Neural crest cell (in vitro differentiated cells): ENCODE measurements around the gene ABCC6. TPM values are rescaled to one million over a fixed set of nuclear protein-coding genes. Genes with fewer than 3 reads are reported as not detected.
"Not testable (repeated sequence)": the region's sequence is repeated elsewhere in the genome, so short reads cannot be mapped to it uniquely, and the experiment has no call there.

Source experiments
- DNase-seq: peaks from one replicate; pipeline ENCODE4 v3.0.0; 2021; ENCODE audit warnings: low read depth, mixed read lengths, low spot score
- H3K27ac Mint-ChIP-seq: one replicate; pipeline ENCODE4 v1.8.0; 2021; ENCODE audit warnings: mild to moderate bottlenecking, mixed read lengths; ENCODE audit not compliant: unreplicated experiment
- H3K27me3 Mint-ChIP-seq: 2 replicates; pipeline ENCODE4 v1.8.0; 2021; ENCODE audit warnings: low read depth, mild to moderate bottlenecking, mixed read lengths
- H3K36me3 Mint-ChIP-seq: 2 replicates; pipeline ENCODE4 v1.8.0; 2021; ENCODE audit warnings: low read depth, mild to moderate bottlenecking, mixed read lengths
- H3K4me1 Mint-ChIP-seq: 2 replicates; pipeline ENCODE4 v1.8.0; 2021; ENCODE audit warnings: mixed read lengths
- H3K4me3 Mint-ChIP-seq: one replicate; pipeline ENCODE4 v1.8.0; 2021; ENCODE audit warnings: mild to moderate bottlenecking, mixed read lengths
- H3K9me3 Mint-ChIP-seq: 2 replicates; pipeline ENCODE4 v1.8.0; 2021; ENCODE audit warnings: mixed read lengths
- total RNA-seq: library from RNA; stranded (reverse); gene quantifications from 2 replicates; pipeline ENCODE4 v1.2.1, GENCODE V29; 2021
- TF ChIP-seq, protein P1 (sequence below): fragments of 200-600 bp; sonication (generic); conservative IDR thresholded peaks from 2 replicates; pipeline ENCODE4 v1.5.0; 2021; ENCODE audit warnings: antibody characterized with exemption, mild to moderate bottlenecking

Gene ABCC6
- total RNA-seq, 1 donor from 2014 or later, result 2.2 TPM

DNA sequence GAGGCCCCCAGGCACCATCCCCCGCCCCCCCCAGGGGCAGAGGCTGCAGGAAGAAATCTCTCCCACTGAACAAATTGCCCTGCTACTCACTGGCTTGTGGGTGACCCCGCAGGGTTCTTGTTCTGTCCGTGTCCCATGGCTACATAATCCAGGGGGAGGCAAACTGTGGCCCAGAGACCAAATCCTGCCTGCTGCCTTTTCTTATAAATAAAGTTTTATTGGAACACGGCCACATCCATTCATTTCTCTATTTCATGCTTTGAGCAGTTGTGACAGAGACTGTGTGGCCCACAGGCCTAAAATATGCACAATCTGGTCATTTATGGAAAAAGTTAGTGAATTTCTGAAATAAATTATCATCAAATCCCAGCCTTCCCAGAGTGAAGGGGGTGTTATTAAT is 38.2 kb downstream of the ABCC6 start:
- Mint-ChIP-seq H3K4me3 (no peak overlapping the region), H3K27ac (no peak overlapping the region), H3K27me3 (no peaks in the 10 kb centered on the region), H3K9me3 (no peaks in the 10 kb centered on the region), H3K36me3 (no peaks in the 10 kb centered on the region), H3K4me1 (peaks cover 10% of the 10 kb centered on the region)
- no peak for DNase-seq
- TF ChIP-seq, protein P1, sequence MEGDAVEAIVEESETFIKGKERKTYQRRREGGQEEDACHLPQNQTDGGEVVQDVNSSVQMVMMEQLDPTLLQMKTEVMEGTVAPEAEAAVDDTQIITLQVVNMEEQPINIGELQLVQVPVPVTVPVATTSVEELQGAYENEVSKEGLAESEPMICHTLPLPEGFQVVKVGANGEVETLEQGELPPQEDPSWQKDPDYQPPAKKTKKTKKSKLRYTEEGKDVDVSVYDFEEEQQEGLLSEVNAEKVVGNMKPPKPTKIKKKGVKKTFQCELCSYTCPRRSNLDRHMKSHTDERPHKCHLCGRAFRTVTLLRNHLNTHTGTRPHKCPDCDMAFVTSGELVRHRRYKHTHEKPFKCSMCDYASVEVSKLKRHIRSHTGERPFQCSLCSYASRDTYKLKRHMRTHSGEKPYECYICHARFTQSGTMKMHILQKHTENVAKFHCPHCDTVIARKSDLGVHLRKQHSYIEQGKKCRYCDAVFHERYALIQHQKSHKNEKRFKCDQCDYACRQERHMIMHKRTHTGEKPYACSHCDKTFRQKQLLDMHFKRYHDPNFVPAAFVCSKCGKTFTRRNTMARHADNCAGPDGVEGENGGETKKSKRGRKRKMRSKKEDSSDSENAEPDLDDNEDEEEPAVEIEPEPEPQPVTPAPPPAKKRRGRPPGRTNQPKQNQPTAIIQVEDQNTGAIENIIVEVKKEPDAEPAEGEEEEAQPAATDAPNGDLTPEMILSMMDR, result no peak

DNA sequence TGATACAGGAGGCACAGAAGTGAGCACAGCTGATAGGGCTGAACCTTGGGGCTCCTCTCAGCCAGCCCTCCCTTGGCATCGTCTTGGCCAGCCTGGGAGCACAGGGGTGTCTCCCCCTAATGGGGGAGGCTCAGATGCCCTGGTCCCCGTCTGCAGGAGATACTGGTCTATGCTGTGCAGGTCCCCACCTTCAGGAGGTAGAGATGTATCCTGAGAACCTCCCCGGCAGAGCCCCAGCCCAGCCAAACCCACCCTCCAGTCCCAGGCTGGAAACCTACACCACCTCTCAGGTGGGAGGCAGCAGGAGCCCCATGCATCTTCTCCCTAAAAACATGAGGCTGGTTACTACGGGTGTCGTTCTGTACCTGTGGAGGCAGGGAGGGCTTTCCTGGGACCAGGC is 38.7 kb downstream of the ABCC6 start:
- Mint-ChIP-seq H3K36me3 (no peaks in the 10 kb centered on the region), H3K4me1 (peaks cover 10% of the 10 kb centered on the region), H3K9me3 (no peaks in the 10 kb centered on the region), H3K27ac (no peak overlapping the region), H3K4me3 (no peak overlapping the region), H3K27me3 (no peaks in the 10 kb centered on the region)
- TF ChIP-seq, protein P1, result no peak
- DNase-seq, result no peak

DNA sequence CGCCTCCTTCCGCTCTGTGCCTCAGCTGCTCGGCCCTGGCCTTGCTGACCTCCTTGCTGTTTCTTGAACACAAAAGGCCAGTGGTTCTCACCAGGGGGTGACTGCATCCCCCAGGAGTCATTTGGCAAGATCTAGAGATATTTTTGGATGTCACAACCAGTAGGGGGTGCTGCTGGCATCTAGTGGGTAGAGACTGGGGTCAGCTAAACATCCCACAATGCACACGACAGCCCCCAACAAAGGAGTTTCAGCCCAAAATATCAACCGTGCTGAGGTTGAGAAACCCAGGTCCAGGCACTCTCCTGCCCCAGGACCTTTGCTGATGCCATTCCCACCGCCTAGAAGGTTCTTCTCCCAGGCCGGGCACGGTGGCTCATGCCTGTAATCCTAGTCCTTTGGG is 39.7 kb downstream of the ABCC6 start:
- peak; percentile 18 for DNase-seq
- H3K27me3 Mint-ChIP-seq, result no peaks in the 10 kb centered on the region
- no peak overlapping the region for H3K27ac Mint-ChIP-seq
- no peak overlapping the region for H3K4me3 Mint-ChIP-seq
- H3K4me1 Mint-ChIP-seq, result peaks cover 10% of the 10 kb centered on the region
- H3K36me3 Mint-ChIP-seq, result no peaks in the 10 kb centered on the region
- TF ChIP-seq, protein P1, result peak; percentile 17
- no peaks in the 10 kb centered on the region for H3K9me3 Mint-ChIP-seq

DNA sequence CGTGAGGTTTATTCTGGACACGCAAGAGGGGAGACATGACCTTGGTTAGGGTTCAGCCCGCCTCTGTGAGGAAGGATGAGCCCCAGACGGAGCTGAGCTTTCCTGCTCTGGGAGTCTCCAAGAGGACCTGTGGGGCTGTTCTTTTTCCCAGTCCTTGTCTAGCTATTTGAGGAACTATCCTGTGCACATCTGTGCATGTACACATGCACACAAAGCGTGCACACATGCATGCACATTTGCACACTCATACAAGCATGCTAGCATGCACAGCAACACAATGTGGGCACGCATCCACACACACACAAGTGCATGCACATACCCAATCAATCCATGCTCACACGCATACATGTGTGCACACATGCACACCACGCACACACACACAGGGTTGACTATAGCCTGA is 40.4 kb downstream of the ABCC6 start:
- no peaks in the 10 kb centered on the region for H3K9me3 Mint-ChIP-seq
- no peak for DNase-seq
- TF ChIP-seq, protein P1, result no peak
- H3K4me1 Mint-ChIP-seq, result peaks cover 10% of the 10 kb centered on the region
- no peaks in the 10 kb centered on the region for H3K27me3 Mint-ChIP-seq
- no peak overlapping the region for H3K4me3 Mint-ChIP-seq
- no peak overlapping the region for H3K27ac Mint-ChIP-seq
- no peaks in the 10 kb centered on the region for H3K36me3 Mint-ChIP-seq

DNA sequence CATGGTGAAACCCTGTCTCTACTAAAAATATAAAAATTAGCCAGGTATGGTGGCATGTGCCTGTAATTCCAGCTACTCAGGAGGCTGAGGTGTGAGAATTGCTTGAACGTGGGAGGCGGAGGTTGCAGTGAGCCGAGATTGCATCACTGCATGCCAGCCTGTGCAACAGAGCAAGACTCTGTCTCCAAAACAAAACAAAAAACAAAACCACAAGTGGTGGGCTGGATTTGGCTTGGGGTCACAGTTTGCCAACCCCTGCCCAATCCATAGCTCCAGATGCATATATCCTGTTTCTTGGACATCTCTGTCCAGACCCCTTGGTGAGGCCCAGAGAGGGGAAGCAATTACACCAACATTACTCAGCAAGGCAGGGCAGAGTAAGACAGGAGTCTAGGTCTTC is 41.5 kb downstream of the ABCC6 start:
- DNase-seq, H3K27ac Mint-ChIP-seq, H3K4me3 Mint-ChIP-seq, H3K9me3 Mint-ChIP-seq, H3K36me3 Mint-ChIP-seq, H3K27me3 Mint-ChIP-seq: not testable (repeated sequence)
- H3K4me1 Mint-ChIP-seq, result peaks cover 10% of the 10 kb centered on the region

DNA sequence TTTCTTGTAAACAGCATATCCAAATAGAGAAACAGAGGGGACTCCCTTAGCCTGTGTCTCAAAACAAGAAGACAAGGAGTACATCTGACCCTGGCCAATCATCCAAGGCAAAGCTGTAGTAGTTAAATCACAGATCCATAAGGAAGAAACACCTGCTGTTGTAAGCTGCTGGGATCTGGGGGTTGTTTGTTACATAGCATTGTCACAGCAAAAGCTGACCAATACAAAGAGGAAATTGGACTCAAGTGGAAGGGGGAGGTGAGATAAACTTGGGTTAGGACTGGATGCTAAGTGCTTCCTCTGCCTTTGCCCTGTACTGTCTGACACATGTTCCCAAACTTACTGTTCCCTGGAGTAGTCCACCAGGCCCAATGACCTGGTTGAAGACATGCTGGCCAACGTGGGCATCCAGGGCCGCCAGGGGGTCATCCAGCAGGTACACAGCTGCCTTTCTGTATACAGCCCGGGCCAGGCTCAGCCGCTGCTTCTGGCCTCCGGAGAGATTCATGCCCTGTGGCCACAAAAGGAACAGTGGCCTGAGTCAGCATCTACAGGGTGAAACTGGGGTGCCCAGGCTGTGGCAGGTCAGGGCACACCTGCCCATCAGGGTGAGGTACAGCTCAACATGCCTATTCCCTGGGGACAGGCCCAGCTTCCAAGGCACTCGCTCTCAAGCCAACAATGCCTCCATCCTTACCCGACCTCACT is 44.7 kb downstream of the ABCC6 start:
- H3K4me1 Mint-ChIP-seq, result peaks cover 6% of the 10 kb centered on the region
- H3K9me3 Mint-ChIP-seq, result peaks cover 6% of the 10 kb centered on the region
- TF ChIP-seq, protein P1, result no peak
- DNase-seq, result no peak
- H3K27me3 Mint-ChIP-seq, result no peaks in the 10 kb centered on the region
- H3K4me3 Mint-ChIP-seq, result no peak overlapping the region
- no peaks in the 10 kb centered on the region for H3K36me3 Mint-ChIP-seq
- H3K27ac Mint-ChIP-seq, result no peak overlapping the region
